SU-DHL-6 (cell line): ENCODE measurements around the gene SYTL2.

Source experiments
- H2AFZ ChIP-seq: fragments of 200-600 bp; sonication (generic); 2 replicates; pipeline ENCODE4 v1.6.1; 2014; ENCODE audit warnings: low read depth, mild to moderate bottlenecking, moderate library complexity, mixed read lengths, antibody characterized with exemption, low read length; ENCODE audit not compliant: severe bottlenecking
- H3F3A ChIP-seq: fragments of 200-600 bp; shearing (Covaris generic); 2 replicates; pipeline ENCODE4 v1.6.0; 2016; ENCODE audit warnings: antibody characterized with exemption, mild to moderate bottlenecking; ENCODE audit not compliant: insufficient read depth
- H3K27ac ChIP-seq: fragments of 200-600 bp; sonication (generic); 2 replicates; pipeline ENCODE4 v1.5.1; 2016; ENCODE audit warnings: low read depth, mild to moderate bottlenecking, low read length, moderate library complexity, mixed read lengths
- H3K27me3 ChIP-seq: fragments of 200-600 bp; sonication (generic), shearing (Covaris generic); 2 replicates; pipeline ENCODE4 v1.6.0; 2014; ENCODE audit warnings: mild to moderate bottlenecking, low read length
- H3K36me3 ChIP-seq: fragments of 200-600 bp; sonication (generic); 2 replicates; pipeline ENCODE4 v1.6.1; 2014; ENCODE audit warnings: mild to moderate bottlenecking, low read length, mixed read lengths
- H3K4me2 ChIP-seq: fragments of 300-600, 200-600 bp; shearing (Covaris generic), sonication (generic); 2 replicates; pipeline ENCODE4 v1.6.0; 2014; ENCODE audit warnings: low read length, low read depth, mild to moderate bottlenecking; ENCODE audit not compliant: poor library complexity, severe bottlenecking
- H3K4me3 ChIP-seq: fragments of 200-600 bp; sonication (generic); 2 replicates; pipeline ENCODE4 v1.5.1; 2014; ENCODE audit warnings: antibody characterized with exemption, low read length, mild to moderate bottlenecking, mixed read lengths; ENCODE audit not compliant: insufficient read depth, poor library complexity, severe bottlenecking
- H3K79me2 ChIP-seq: fragments of 200-600 bp; sonication (generic); 2 replicates; pipeline ENCODE4 v1.6.1; 2014; ENCODE audit warnings: mild to moderate bottlenecking, low read length, moderate library complexity; ENCODE audit not compliant: insufficient read depth
- H3K9ac ChIP-seq: fragments of 200-600 bp; sonication (generic); 2 replicates; pipeline ENCODE4 v1.7.0; 2014; ENCODE audit warnings: mild to moderate bottlenecking, low read length
- H3K9me2 ChIP-seq: fragments of 200-600 bp; sonication (generic); replicated peaks from 2 replicates; pipeline ENCODE4 v1.6.1; 2014; ENCODE audit warnings: low read length; ENCODE audit not compliant: insufficient read depth
- H3K9me3 ChIP-seq: fragments of 200-600 bp; sonication (generic); 2 replicates; pipeline ENCODE4 v1.6.1; 2014; ENCODE audit warnings: low read length, mixed read lengths; ENCODE audit not compliant: insufficient read depth
- H4K20me1 ChIP-seq: fragments of 200-600 bp; sonication (generic); 2 replicates; pipeline ENCODE4 v1.6.1; 2014; ENCODE audit warnings: low read depth, mild to moderate bottlenecking, antibody characterized with exemption, low read length, moderate library complexity, mixed read lengths
- CTCF ChIP-seq: fragments of 200-600 bp; sonication (generic); IDR thresholded peaks from one replicate; pipeline ENCODE4 v1.5.1; 2017; ENCODE audit warnings: antibody characterized with exemption, mild to moderate bottlenecking, low read length, moderate library complexity; ENCODE audit not compliant: insufficient read depth, poor library complexity, severe bottlenecking
- EZH2phosphoT487 ChIP-seq: fragments of 200-600 bp; sonication (generic), shearing (Covaris generic); conservative IDR thresholded peaks from 2 replicates; pipeline ENCODE4 v1.6.1; 2018; ENCODE audit warnings: mild to moderate bottlenecking, antibody characterized with exemption, low read length, moderate library complexity, mixed read lengths

SYTL2 gene

GRCh38 chr11:85652786-85653447 lies 158.0 kb downstream of the SYTL2 start:
- Histone ChIP-seq H3K4me2 (no peak overlapping the region), H3K9ac (no peak overlapping the region), H3K4me3 (no peak overlapping the region), H3K9me2 (no peaks in the 10 kb centered on the region), H4K20me1 (peaks cover 16% of the 10 kb centered on the region), H3K9me3 (no peaks in the 10 kb centered on the region), H3K27ac (no peak overlapping the region), H3K27me3 (no peaks in the 10 kb centered on the region), H3K36me3 (peaks cover 30% of the 10 kb centered on the region), H3F3A (peaks cover 67% of the 10 kb centered on the region), H2AFZ (no peak overlapping the region), H3K79me2 (peaks cover 28% of the 10 kb centered on the region)
- TF ChIP-seq EZH2phosphoT487 = no peak
- no peak for TF ChIP-seq CTCF

GRCh38 chr11:85651118-85651517 lies 159.8 kb downstream of the SYTL2 start:
- H4K20me1 ChIP-seq = peaks cover 7% of the 10 kb centered on the region; the same call in 1 of the 2 replicates
- no peak overlapping the region for H3K4me3 ChIP-seq
- H3K27me3 ChIP-seq = no peaks in the 10 kb centered on the region
- TF ChIP-seq CTCF = no peak
- TF ChIP-seq EZH2phosphoT487 = no peak
- no peaks in the 10 kb centered on the region for H3K9me2 ChIP-seq
- H3F3A ChIP-seq = peaks cover 52% of the 10 kb centered on the region
- H3K4me2 ChIP-seq = no peak overlapping the region
- no peak overlapping the region for H2AFZ ChIP-seq
- H3K27ac ChIP-seq = no peak overlapping the region
- no peaks in the 10 kb centered on the region for H3K9me3 ChIP-seq
- peaks cover 12% of the 10 kb centered on the region; the same call in 1 of the 2 replicates for H3K36me3 ChIP-seq
- H3K79me2 ChIP-seq = peaks cover 17% of the 10 kb centered on the region
- no peak overlapping the region for H3K9ac ChIP-seq

- no peaks in the 10 kb centered on the region for H4K20me1 ChIP-seq
- H2AFZ ChIP-seq = peak within 1 kb of the TSS; percentile 81
- no peaks in the 10 kb centered on the region for H3K9me3 ChIP-seq
- no peaks in the 10 kb centered on the region for H3K36me3 ChIP-seq
- H3K4me2 ChIP-seq = peak within 1 kb of the TSS; percentile 96
- peak within 1 kb of the TSS; percentile 71 for H3K9ac ChIP-seq
- peak within 1 kb of the TSS; percentile 81 for H3K4me3 ChIP-seq
- peaks cover 17% of the 10 kb centered on the region for H3K79me2 ChIP-seq
- H3K27me3 ChIP-seq = no peaks in the 10 kb centered on the region
- peaks cover 22% of the 10 kb centered on the region for H3F3A ChIP-seq
- H3K27ac ChIP-seq = peak within 1 kb of the TSS; percentile 57
- no peak for TF ChIP-seq CTCF
- TF ChIP-seq EZH2phosphoT487 = no peak
- H3K9me2 ChIP-seq = no peaks in the 10 kb centered on the region
Observed at GRCh38 chr11:85647604-85648299, 163.2 kb downstream of the SYTL2 start, which contains the start of gene TMEM126A. TMEM126A (plus strand) TSS chr11:85647967; CDS start chr11:85650256, 2,289 bp downstream.
